A673 (cell line): ENCODE results near the gene LRRN4CL.

Experiments used
- EZH2 ChIP-seq: fragments of 200-600 bp; sonication (generic); IDR thresholded peaks from 2 replicates; pipeline ENCODE4 v1.6.1; 2017; ENCODE audit warnings: borderline replicate concordance, low read depth, mild to moderate bottlenecking, mixed read lengths, antibody characterized with exemption, low read length; ENCODE audit not compliant: poor library complexity, severe bottlenecking
- TF ChIP-seq, protein P1 (sequence below): fragments of 300-800, 200-600 bp; sonication (generic); conservative IDR thresholded peaks from 2 replicates; pipeline ENCODE4 v1.5.1; 2017; ENCODE audit warnings: low read depth, mild to moderate bottlenecking, antibody characterized with exemption, low read length, moderate library complexity, mixed read lengths

DNA sequence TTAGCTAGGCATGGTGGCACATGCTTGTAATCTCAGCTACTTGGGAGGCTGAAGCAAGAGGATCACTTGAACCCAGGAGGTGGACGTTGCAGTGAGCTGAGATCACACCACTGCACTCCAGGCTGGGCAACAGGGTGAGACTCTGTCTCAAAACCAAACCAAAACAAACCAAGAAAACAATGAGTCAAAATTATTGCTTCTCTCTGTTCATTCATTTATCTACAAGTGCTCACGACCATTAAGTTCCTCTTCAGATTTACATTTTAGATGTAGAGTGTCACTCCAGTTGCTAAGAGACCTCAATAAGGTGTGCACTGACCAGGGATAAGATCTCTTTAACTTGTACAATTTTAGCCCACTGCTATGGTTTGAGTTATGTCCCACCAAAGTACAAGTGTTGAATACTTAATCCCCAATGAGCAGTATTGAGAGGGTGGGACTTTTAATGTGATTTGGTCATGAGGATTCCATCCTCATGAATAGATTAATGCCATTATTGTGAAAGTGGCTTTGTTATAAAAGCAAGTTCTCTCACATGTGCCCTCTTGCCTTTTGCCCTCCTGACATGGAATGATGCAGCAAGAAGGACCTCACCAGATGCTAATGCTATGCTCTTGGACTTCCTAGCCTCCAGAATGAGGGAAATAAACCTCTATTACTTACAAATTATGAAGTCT lies 30.1 kb upstream of the LRRN4CL start:
- TF ChIP-seq, protein P1, sequence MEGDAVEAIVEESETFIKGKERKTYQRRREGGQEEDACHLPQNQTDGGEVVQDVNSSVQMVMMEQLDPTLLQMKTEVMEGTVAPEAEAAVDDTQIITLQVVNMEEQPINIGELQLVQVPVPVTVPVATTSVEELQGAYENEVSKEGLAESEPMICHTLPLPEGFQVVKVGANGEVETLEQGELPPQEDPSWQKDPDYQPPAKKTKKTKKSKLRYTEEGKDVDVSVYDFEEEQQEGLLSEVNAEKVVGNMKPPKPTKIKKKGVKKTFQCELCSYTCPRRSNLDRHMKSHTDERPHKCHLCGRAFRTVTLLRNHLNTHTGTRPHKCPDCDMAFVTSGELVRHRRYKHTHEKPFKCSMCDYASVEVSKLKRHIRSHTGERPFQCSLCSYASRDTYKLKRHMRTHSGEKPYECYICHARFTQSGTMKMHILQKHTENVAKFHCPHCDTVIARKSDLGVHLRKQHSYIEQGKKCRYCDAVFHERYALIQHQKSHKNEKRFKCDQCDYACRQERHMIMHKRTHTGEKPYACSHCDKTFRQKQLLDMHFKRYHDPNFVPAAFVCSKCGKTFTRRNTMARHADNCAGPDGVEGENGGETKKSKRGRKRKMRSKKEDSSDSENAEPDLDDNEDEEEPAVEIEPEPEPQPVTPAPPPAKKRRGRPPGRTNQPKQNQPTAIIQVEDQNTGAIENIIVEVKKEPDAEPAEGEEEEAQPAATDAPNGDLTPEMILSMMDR, result no peak
- TF ChIP-seq EZH2, result no peak
